ENCODE measurements around the gene LIPC.
"Not testable (repeated sequence)": the region's sequence is repeated elsewhere in the genome, so short reads cannot be mapped to it uniquely, and the experiment has no call there.

LIPC gene

GRCh38 chr15:58585693-58586443 is 154.1 kb downstream of the LIPC start:
- in situ Hi-C loops (cut with MboI; ENCODE audit: low pct_unique_long_range_greater_than_20kb, low sequenced_read_pairs): no loop called here
- DNase-seq: peak; percentile 64

- in situ Hi-C loops (cut with MboI; ENCODE audit: low pct_unique_long_range_greater_than_20kb, low sequenced_read_pairs): no loop called here
These were observed 155.7 kb downstream of the LIPC start for GRCh38 chr15:58587486-58587885.

GRCh38 chr15:58588096-58588495 is 156.3 kb downstream of the LIPC start:
- no peak for DNase-seq
- in situ Hi-C loops (cut with MboI; ENCODE audit: low pct_unique_long_range_greater_than_20kb, low sequenced_read_pairs): no loop called here

More at GRCh38 chr15:58587486-58587885, 155.7 kb downstream of the LIPC start:
- no peak for DNase-seq

DNA sequence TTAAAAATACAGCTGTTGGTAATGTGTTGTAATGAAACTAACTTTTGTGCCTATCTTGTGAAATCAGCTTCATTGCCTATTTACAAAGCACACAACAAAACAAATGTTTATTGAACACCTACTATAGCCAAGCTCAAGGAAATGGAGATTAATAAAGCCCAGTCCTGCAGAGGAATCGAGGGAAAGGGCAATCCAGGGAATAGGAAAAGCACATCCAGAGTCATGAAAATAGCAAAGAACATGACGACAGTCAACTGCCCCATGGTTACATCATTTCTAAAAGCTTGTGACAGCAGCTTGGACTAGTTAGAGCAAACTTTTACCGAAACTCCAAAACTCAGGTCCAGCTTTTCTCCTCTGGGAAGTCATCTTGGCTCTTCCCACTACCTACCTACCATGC is 157.3 kb downstream of the LIPC start:
- in situ Hi-C loops (cut with MboI; ENCODE audit: low pct_unique_long_range_greater_than_20kb, low sequenced_read_pairs): no loop called here
- DNase-seq: no peak

GRCh38 chr15:58590236-58590635 is 158.4 kb downstream of the LIPC start:
- in situ Hi-C loops (cut with MboI; ENCODE audit: low pct_unique_long_range_greater_than_20kb, low sequenced_read_pairs): no loop called here
- no peak for DNase-seq

GRCh38 chr15:58590926-58591325 is 159.1 kb downstream of the LIPC start:
- DNase-seq: no peak

DNA sequence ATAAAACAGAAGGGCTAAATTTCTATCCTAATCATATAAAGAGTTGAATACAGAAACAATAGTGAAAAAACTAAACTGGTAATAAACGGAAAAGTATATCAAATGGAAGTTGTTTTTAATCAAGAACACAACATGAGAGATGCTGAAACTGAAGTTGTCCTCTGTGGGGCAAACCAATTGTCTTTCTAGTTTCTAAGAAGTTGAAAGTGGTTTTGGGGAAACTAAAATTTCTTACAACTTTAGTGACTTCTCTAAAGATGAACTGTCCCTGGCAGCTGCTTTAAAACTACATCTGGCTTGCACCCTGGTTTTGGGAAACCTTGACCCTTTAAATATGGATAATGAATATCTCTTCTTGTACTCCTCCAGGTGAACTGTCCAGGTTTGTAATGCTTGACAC is 162.1 kb downstream of the LIPC start:
- DNase-seq: no peak
- in situ Hi-C loops (cut with MboI; ENCODE audit: low pct_unique_long_range_greater_than_20kb, low sequenced_read_pairs): no loop called here

More at GRCh38 chr15:58590926-58591325, 159.1 kb downstream of the LIPC start:
- in situ Hi-C loops (cut with MboI; ENCODE audit: low pct_unique_long_range_greater_than_20kb, low sequenced_read_pairs): no loop called here

- DNase-seq: no peak
- in situ Hi-C loops (cut with MboI; ENCODE audit: low pct_unique_long_range_greater_than_20kb, low sequenced_read_pairs): no loop called here
These were observed 163.1 kb downstream of the LIPC start for GRCh38 chr15:58594898-58595297.

- in situ Hi-C loops (cut with MboI; ENCODE audit: low pct_unique_long_range_greater_than_20kb, low sequenced_read_pairs): no loop called here
- DNase-seq: no peak
These were observed 163.9 kb downstream of the LIPC start for GRCh38 chr15:58595516-58596263.

DNA sequence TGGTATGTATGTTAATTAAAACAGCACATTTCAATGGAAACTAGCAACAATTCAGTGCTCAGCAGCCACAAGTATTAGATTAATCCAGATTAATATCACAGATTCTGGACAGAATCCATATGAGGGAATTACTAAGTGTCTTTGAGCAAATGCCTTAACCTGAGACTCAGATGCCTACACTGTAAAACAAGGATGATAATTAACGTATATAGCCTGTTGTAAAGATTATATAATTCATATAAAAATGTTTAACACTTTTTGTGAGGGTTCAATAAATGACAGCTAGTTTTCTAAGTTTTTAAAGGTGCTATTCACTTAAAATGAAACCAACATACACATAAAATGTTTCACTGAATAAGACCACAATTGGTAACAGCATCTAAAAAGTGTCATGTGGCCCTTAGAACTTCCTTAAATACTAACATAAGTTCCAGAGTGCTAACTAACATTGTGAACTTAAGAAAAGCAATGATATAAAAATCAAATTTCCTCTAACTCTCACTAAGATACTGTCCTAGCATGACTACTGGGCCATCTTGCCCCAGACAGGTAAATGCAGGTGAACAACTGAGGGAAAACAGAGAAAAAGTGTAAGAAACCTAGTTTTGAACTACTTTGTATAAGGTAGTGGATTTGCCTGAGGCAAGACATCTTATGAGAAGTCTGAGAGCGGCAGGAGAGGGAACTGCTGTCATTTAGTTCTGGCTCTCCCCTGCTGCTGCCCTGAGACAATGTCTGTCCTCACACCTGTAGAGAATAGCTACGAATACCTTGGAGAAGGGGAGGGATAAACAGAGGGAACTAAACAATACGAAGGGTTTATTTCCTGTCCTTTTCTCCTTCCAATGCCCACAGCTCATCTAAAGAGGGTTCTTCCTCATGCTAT is 166.4 kb downstream of the LIPC start:
- in situ Hi-C loops (cut with MboI; ENCODE audit: low pct_unique_long_range_greater_than_20kb, low sequenced_read_pairs): no loop called here
- no peak for DNase-seq

- no peak for DNase-seq
These were observed 167.0 kb downstream of the LIPC start for GRCh38 chr15:58598829-58599210.

GRCh38 chr15:58602823-58603222 is 171.0 kb downstream of the LIPC start:
- no peak for DNase-seq
- in situ Hi-C loops (cut with MboI; ENCODE audit: low pct_unique_long_range_greater_than_20kb, low sequenced_read_pairs): no loop called here

More at GRCh38 chr15:58598829-58599210, 167.0 kb downstream of the LIPC start:
- in situ Hi-C loops (cut with MboI; ENCODE audit: low pct_unique_long_range_greater_than_20kb, low sequenced_read_pairs): no loop called here

DNA sequence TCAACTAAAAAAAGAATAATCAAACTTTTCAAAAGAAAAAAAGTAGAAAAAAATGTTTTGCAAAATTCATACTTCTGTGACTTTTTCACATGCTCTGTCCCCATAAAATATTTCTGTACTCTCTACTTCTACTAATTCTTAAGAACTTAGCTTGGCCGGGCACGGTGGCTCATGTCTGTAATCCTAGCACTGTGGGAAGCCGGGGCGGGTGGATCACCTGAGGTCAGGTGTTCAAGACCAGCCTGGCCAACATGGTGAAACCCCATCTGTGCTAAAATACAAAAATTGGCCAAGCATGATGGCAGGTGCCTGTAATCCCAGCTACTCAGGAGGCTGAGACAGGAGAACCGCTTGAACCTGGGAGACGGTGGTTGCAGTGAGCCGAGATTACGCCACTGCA is 172.1 kb downstream of the LIPC start:
- DNase-seq; in situ Hi-C loops (cut with MboI; ENCODE audit: low pct_unique_long_range_greater_than_20kb, low sequenced_read_pairs): not testable (repeated sequence)

GRCh38 chr15:58604455-58604923 is 172.7 kb downstream of the LIPC start:
- in situ Hi-C loops (cut with MboI; ENCODE audit: low pct_unique_long_range_greater_than_20kb, low sequenced_read_pairs): no loop called here
- no peak for DNase-seq

DNA sequence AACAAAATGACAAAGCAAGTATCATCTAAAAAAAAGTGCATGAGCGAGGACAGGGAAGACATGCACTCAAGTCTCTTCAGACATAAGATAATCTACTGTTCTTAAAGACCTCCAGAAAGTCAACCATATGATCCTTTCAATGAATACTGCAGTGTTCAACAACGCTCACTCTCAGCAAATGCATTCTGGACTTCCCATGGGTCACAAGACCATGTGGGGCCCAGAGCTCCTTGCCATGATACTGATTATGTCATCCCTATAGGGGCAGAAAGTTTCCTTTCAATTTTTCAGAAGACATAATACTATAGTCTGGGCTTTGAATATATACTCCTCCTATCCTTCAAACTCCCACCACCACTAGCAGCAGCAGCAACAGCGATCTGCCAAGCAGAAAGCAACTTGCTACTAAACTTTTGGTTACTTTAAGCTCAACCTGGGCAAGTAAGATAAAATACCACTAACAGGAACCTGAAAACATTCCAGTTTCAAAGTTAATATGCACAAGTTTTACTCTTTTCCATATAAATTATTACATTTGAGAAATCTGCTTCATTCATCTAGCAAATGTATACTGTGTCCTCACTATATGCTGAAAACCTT is 174.2 kb downstream of the LIPC start:
- DNase-seq: no peak
- in situ Hi-C loops (cut with MboI; ENCODE audit: low pct_unique_long_range_greater_than_20kb, low sequenced_read_pairs): no loop called here

DNA sequence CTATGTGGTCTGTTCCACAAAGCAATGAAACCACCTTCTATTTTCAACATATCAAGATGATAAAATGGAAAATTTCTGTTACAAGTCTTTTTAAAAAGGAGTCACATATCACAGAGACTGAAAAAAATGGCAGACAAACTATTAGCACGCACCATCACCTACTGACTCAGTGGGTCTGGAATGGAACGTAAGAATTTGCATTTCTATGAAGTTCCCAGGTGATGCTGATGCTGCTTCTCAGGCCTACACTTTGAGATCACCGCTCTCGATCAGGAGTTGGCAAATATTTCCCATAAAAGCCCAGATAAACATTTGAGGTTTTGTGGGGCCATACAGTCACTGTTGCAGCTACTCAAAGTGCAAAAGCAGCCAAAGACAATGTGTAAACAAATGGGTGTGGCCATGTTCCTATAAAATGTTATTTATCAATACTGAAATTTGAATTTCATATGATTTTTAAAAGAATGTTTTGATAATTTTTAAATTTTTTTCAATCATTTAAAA is 174.8 kb downstream of the LIPC start:
- in situ Hi-C loops (cut with MboI; ENCODE audit: low pct_unique_long_range_greater_than_20kb, low sequenced_read_pairs): no loop called here

GRCh38 chr15:58608129-58608590 is 176.4 kb downstream of the LIPC start:
- DNase-seq: no peak
- in situ Hi-C loops (cut with MboI; ENCODE audit: low pct_unique_long_range_greater_than_20kb, low sequenced_read_pairs): no loop called here

More for the DNA sequence above, 174.8 kb downstream of the LIPC start:
- no peak for DNase-seq

DNA sequence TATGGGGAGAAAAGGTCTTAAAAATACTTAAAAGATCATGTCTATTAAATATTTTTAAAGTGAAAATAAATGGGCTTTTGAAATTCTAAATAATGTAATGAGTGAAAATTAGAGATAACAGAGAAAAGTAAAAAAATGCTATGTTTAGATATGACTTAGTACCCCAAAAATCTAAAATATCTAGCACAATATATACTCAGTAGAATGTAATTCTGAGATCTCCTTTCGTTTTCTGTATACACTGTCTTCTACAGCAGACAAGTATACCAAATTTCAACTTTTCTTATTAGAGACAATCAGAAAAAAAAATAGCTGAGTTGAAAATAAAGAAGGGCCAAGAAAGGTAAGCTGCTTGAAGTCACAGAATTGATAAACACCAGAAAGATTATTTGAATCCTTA is 176.9 kb downstream of the LIPC start:
- no peak for DNase-seq
- in situ Hi-C loops (cut with MboI; ENCODE audit: low pct_unique_long_range_greater_than_20kb, low sequenced_read_pairs): no loop called here
